HG03103 (cell line): ENCODE measurements around the gene PITPNB.

Source experiments
- ATAC-seq: cut with Tn5 transposase; IDR thresholded peaks from one replicate; pipeline ENCODE4 v1.9.1; 2021; ENCODE audit warnings: low read depth; ENCODE audit not compliant: unreplicated experiment

Gene PITPNB

DNA sequence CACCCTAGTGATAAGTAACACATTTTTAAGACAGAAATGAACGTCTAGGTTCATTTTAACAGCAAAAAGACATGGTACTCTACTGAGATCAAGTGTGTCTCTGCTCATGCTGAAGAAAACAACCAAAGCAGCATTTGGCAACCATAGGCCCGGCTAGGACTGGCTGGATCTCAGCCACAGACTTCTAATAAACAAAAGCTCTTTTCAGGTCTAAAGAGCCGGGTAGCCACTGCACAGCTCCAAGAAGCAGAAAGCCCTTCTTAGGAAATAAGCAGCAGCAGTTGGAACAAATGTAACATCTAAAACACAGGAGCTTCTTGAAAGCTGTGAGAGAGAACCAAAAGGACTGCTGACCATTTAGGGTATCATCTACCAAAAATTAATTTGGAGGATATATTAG lies 37.6 kb downstream of the PITPNB start:
- ATAC-seq, result no peak

DNA sequence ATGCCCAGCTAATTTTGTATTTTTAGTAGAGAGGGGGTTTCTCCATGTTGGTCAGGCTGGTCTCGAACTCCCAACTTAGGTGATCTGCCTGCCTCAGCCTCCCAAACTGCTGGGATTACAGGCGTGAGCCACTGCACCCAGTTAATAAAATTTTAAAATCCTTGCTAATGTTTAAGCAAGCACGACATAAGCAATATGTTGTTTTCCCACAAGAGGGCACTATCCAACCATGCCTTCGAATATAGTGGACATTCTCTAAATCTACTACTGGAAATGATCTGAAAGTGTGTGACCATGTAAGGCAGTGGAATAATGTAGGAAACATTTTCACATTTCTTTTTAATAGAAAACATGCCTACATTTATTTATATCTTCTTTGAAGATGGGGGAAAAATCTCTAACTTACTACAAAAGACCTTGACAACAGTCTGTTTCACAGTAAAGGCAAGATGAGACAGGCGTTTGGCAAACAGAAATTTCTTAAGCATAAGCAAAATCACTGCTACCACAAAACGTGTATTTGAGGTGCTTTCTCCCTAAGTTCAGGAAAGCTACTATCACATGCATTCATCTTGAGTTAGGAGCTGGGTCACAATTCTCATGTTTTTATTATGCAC lies 38.2 kb downstream of the PITPNB start:
- ATAC-seq, result no peak

DNA sequence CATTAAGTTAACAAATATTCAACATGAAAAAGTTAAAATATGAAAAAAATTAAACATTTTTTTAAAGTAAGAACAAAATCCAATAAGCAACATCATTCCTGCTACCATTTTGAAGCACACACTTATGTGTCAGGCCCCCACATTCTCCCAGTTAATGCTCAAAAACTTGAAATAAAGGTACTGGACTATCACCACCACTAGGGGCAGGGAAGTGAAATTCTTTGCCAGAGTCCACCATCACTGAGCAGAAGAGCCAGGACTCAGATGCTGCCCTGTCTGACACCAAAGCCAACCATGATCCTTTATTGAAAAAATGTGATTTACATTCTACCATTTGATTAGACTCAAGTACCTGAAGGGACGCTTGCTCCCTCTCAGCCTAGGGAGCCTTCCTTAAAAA lies 39.1 kb downstream of the PITPNB start:
- ATAC-seq, result no peak

DNA sequence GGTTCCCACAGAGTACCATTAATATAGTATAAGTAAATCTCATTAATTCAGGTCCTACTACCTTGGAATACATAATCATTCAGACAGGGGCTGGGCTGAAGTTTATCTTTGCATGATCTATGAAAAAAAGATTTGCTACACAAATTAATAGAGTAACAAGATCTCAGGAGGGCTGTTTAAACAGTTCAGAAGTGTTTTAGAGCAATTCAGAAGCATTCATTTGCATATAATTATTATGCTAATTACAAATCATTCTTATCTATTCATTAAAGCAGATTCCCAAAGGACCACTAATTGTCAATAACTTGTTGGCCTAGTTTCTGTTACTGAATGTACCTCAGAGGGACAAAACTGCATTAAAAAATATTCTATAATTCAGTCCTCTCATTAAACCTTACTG lies 40.5 kb downstream of the PITPNB start:
- ATAC-seq, result no peak

DNA sequence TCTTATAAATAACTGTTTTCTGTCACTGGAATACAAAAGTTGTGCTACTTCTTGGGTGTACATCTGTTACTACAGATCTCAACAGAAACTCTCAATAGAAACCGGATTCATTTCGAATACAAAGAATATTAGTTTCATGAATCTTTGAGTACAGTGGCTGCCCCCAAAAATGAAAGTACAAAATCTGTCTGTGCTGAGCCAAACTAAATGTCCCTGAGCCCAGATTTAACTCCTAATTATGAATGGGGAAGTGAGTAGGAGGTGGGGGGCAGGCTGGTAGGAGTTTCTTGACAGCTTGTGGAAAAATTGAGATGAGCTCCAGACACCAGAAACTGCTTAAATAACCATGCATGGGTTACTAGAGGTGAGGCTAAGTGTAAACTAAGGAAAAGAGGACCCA lies 41.6 kb downstream of the PITPNB start:
- no peak for ATAC-seq

DNA sequence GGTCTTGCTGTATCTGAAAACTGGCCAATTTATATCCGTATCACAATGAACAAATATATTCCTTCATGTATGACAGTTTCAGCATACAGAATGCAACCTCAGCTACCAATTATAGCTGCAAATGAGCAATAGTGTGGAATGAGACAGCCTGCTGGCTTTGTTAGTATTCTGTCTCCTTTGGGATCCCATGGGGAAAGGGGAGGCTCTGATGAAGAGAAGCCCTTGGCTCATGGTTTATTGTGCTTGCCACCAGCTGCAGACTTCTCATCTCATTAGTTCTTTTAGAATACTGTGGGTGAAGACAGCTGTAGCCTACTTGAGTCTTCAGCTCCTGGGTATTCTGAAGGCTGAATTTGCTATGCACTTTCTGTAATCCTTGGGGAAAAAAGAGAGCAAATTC lies 42.4 kb downstream of the PITPNB start:
- ATAC-seq, result no peak

DNA sequence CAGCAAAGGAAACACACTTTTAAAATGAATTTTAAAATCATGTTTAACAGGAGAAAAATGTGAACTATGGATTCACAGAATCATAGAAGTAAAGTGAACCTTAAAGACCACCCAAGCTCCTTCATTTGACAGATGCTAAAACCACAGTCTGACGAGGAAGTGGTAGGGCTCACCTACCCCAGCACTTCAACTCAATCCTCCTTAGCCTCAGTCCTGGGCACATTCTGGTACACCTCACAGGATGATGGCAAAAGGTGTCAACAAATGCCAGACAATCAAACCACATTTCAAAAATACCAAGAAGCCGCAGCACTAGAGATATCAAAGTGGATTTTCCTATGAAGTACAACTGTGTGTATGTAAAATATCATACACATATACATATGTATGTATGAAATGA lies 43.1 kb downstream of the PITPNB start:
- no peak for ATAC-seq

DNA sequence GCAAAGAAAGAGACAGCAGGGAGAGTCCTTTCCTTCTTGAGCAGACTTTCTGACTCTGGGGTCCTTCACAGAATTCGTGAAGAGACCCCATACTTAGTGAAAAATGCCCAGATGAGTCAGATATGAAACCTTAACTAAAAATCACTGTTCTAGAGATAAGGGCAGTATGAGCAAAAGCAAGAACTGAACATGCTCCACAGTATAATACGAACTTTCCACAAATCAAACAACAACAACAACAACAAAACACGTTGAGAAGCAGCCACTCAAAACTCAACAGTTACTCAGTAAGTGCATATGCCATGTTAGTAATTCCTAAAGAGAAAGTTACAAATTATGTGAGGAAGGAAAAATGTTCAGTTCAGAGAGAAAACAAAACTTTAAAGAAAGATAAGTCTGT lies 44.3 kb downstream of the PITPNB start:
- no peak for ATAC-seq

DNA sequence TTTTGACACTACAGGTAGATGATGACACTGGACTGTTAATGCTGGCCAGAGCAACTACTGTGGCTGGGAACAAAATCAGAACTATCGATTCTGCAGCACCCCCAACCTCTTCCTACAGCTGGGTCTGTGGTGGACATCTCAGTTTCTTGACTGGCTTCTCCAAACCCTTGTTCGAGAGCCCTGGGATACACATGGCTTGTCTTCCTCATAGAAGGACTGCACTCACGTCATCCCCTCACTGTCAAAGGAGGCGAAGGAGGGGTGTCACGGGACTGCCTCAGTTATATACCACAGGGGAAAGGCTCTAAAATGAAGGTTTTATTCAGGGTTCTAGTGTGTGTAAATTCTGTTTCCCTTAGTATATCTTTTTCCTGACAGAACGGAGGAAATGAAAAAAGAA lies 44.9 kb downstream of the PITPNB start:
- no peak for ATAC-seq

DNA sequence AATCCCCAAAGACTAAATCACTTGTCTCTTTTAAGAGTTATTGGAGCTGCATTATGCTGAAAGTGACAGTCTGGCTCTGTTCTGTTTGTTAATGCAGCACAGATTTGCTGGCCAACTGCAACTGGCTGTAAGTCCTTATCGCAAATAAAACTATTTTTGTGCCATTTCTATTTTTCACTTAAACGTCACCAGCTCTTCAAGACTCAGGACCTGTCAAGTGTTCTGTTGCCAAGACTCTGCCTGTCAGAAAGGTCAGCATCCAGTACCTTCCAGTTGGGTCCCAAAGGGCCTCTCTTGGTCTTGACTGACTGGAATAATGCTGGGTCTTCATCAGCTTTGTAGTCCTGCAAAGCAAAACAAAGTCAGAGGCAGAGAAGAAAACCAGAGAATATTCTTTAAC lies 45.6 kb downstream of the PITPNB start:
- ATAC-seq, result no peak

DNA sequence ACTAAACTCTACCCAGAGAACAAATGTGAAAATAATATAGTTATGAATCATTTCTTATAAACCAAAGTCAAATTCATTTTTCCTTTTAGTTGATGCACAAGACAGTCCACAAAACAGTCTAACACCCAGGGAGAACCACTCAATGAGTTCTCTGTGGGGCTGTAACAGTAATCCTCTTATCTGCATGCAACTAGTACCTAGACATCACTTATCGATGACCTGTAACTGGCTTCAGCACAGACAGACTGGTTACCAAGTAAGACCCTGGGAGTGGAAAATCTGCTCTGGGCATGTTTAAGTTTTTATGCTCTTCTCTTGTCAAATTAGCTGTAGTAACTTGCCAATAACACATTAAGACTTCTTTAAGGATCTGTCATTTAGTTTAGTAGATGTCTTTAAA lies 46.6 kb downstream of the PITPNB start:
- no peak for ATAC-seq

DNA sequence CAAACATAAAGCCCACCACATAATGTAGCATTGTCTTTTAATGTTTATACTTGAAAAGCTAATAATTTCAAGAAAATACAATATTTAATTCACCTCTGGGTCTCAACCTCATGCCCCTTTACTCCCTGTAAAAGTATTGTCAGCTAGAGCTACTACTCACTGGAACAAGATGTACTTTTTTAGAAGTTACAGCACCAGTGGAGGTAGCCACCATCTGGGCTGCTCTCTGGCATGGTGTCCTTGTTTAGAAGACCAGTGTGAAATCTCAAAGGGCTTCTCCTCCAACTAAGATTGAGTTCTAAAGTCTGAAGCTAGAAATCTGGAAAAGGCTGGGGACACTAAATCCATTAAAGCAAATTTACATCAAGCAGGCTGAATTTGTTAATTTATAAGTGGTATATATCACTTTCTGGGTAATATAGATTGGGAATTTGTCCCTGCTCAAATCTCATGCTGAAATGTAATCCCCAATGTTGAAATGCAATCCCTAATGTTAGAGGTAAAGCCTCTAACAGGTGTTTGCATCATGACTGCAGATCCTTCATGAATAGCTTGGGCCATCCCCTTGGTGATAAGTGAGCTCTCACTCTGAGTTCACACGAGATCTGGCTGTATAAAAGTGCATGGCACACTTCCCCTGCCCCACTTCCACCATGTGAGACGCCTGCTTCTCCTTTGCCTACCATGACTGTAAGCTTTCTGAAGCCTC lies 47.6 kb downstream of the PITPNB start:
- ATAC-seq, result no peak

DNA sequence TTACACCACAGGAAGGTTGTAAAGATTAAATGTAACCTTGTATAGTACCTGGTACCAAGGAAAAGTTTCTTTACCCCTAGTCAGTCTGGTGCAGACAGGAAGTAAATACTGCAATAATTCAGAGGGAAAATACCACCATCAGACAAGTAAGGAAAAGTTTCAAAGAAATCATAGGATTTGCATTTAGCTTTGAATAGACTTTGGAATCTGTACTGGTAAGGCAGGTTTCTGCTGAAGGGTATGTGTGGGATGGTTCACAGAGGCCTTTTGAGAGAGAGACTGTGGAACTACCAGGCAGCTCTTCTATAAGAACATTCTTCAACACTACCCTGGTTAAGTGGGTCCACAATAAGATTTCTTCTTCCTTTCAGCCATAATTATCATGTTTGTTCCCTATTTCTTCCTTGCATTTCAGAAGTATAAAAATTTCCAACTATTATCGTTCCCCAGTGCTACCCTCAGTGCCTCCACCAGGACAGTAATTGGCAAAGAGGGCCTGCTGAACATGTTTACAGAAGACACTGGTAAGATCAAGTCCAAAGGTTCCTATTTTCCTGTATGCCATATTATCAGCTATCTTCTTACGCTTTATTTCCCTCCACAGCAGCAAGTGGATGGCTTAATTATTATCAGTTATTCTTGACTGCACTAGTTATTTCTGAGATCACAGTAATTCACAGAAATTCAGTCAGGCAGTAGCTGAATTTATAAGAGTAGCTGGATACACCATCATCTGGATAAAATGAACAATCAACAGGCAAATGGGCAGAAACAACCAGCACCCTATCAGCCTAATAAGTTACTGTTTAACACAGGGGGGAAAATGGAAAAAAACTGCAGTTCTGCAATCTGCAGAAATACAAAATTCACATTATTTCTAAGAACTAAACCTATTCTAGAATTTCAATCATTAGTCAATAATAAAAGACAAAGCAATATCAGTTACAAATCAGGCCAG lies 48.5 kb downstream of the PITPNB start:
- ATAC-seq, result no peak

DNA sequence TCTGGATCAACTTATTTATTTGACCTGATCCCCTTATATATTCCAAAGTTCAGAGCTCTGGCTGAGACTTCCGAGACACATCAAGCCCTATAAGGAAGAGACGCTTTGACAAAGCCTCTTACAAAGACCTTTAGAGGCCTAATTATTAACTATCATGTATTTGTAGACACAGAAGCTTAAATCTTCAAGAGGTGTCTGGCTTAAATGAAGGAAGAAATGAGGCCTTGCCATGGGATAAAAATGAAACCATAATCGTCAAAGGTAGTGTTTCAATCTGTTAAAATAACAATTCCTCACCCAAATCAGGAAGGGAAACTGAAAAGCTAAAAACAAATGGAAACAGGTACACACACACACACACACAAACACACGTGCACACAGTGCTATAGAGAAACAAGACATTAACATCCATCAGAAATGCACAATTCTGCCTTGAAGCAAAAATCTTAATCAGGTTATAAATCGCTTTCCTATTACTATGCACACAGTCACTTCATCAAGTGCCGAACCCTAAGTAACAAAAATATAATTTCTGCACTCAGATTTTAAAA lies 50.2 kb downstream of the PITPNB start:
- no peak for ATAC-seq

DNA sequence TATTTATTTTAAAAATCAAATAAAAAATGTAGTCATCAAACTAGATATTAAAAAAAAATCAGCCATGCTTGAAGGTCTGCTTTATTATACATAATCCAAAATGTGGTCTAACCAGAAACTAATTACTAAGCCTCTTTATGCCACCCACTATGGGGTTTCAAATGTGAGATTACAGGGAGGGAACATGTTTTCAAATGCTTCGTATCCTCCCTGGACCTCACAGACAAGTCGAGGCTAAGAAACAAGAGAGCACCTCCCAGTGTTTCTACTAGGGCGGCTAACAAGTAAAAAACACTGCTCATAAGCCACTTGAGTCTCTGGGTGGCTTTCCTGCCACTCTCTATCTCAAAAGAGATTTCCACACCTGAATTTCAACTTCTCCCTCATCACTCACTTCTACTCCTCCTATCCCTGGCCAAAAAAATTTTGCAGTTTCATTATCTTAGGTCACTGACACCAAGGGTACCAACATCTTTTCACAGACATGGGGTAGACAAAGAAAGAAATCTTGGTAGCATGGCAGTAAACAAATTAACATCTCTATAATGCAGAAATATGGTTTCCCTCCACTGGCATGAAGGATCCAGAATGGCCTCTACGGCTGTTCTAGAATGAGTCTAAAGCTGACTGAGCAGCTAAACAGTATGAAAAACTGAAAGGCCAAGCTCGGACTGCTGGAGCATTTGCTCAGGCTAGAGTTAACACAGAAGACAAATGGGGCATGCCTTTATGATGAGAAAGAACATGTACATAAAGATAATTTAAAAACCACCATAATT lies 50.9 kb downstream of the PITPNB start:
- ATAC-seq, result no peak

DNA sequence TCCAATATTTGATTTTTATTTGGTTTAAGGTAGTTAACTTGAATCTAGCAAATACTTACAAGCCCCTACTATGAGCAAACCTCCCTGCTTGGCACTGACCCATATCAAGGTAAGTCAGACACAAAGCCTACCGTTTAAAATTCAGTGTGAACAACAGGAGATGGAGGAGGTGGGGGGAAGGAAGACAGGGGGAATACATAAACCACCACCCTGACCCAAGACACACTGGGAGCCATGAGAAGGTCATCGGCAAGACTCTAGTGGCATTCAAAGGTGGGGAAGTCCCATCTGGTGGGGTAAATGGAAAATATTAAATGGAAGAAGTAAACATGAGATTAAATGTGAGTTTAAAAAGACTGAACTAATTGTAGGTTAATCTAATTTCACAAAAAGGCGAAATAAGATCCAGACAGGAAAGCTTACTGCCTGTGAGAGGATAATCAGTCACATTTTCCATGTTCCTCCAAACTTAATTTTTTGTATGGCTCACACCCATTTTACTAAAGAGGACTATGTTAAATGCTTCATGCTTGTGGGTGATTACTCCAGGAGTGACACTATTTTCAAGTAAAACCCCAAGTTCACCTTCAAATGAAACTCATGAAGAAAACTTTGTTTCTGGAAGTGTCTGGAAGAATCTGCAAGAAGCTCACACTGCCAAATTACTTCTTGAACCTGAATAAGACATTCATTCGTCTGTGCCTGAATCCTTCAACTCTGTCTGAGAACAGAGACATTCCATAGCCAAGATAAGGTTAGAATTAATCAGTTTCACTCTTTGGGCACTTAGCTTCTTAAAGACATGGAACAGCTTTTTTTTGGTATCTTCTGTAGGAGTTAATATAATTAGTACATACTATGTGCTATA lies 51.7 kb downstream of the PITPNB start:
- ATAC-seq, result no peak

DNA sequence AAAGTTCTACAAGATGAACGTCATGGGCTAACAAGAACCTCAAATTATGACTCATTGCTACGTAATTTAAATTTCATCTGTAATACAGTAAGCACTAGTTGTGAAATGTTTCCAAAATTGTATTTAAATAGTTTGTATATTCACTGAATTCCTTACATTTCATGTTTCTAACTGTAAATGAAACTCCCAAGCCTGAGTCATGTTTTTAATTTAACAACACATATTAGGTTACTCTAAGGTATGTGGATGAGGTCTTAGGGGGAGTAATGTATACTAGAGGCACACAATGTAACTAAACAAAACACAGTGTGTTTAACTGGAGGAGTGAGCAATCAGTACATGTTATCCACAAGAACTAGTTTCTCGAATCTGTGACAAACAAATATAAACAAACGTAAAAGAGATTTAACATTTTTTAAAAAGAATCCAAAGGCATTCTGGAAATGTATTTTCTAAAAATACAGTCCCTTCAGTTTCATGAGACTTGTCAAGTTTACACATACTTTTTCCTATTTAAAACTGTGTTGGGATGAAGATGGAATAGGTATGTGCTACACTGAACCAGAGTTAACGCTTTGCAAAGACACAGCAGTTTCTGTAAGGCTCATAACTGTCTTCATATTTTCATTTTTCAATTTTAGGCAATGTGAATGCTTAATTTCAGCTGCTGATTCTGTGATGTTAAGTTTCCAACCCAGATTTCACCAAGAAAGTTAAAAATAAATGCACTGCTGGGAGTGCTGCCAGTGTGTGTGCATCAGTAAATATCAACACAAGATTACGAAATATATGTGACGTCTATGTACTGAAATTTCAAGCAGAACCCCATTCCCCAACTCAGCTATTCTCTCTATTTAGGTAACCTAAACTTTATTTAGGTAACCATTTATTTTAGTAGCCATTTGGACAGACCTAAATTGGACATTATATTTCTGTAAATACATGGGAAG lies 52.6 kb downstream of the PITPNB start:
- ATAC-seq, result no peak

DNA sequence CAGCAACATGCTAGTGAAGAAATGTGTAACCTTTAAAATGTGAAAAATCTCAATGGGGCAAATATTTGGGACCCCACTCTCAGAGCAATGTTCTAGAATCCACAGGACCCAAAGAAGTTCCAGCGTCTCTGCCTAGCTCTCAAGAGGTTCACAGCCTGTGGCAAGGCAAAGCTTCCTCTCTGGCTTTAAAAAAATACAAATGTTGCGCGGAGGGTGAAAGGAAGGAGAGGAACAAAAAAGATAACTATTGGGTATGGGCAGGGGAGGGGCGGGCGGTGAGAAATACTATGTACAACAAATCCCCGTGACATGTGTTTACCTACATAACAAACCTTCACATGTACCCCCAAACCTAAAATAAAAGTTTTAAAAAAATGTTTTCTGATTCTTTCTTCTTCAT lies 53.6 kb downstream of the PITPNB start:
- no peak for ATAC-seq
